Measurements from ENCODE around the gene MIER1.

MIER1 gene

DNA sequence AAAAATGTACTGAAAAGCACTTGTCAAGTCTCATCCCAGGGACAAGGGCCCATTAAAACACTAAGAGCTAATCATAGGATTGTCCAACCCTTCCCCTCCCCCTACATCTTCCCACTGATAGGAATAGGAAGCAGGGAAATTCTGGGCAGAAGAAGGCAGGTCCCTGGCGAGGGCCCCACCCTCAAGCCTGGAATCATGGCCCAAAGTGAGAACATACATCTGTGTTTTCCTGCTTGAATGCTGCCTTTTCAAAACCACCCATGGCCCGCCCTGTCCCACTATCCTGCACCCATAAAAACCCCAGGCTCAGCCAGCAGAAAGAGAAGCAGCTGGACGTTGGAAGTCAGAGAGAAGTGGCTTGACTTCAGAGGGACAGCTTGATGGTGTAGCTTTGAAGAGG lies 5.0 kb upstream of the MIER1 start:
- no peaks in the 10 kb centered on the region for H3K36me3 ChIP-seq (ENCODE audit: insufficient read depth)
- no peak overlapping the region for H3K4me3 ChIP-seq (IDR thresholded peaks at IDR 0.05; ENCODE audit: insufficient read depth, low read depth, low read length)
- no peaks in the 10 kb centered on the region for H3K27me3 ChIP-seq (ENCODE audit: insufficient read depth, low read depth)
- no peak overlapping the region for H3K27ac ChIP-seq
- H3K4me1 ChIP-seq (ENCODE audit: low read depth, poor library complexity, severe bottlenecking): peaks cover 16% of the 10 kb centered on the region
- H2AFZ ChIP-seq (ENCODE audit: low read depth): no peak overlapping the region
- TF ChIP-seq CTCF (conservative IDR thresholded peaks at IDR 0.05; ENCODE audit: low read depth, low read length): no peak
- H4K20me1 ChIP-seq (ENCODE audit: insufficient read depth): no peaks in the 10 kb centered on the region
- H3K4me2 ChIP-seq: no peak overlapping the region
- H3K9ac ChIP-seq: no peak overlapping the region
- H3K79me2 ChIP-seq (ENCODE audit: insufficient read depth, low read depth): peaks cover 18% of the 10 kb centered on the region

DNA sequence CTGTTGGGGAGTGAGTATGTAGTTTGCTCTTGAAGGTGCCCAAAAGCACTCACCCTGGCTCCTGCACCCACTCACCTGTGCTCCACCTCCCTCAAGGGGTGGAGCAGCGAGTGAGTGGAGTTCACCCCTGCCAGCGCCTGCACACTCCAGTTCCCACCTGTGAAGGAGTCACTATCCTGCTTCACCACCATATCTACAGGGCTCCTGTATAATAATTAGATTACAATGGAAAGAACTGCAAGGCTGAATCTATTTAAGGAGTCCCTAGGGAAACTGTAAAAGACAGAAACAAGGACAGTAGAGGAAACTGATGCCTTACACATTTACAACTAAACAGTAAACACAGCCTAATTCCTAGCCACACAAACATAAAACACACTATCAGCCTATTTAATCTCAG lies 4.2 kb upstream of the MIER1 start:
- Histone ChIP-seq H4K20me1 (ENCODE audit: insufficient read depth) (no peaks in the 10 kb centered on the region), H3K36me3 (ENCODE audit: insufficient read depth) (no peaks in the 10 kb centered on the region), H2AFZ (ENCODE audit: low read depth) (no peak overlapping the region), H3K4me1 (ENCODE audit: low read depth, poor library complexity, severe bottlenecking) (peaks cover 16% of the 10 kb centered on the region), H3K4me2 (no peak overlapping the region), H3K79me2 (ENCODE audit: insufficient read depth, low read depth) (peaks cover 20% of the 10 kb centered on the region), H3K27ac (no peak overlapping the region), H3K4me3 (IDR thresholded peaks at IDR 0.05; ENCODE audit: insufficient read depth, low read depth, low read length) (no peak overlapping the region), H3K9ac (no peak overlapping the region), H3K27me3 (ENCODE audit: insufficient read depth, low read depth) (no peaks in the 10 kb centered on the region)
- TF ChIP-seq CTCF (conservative IDR thresholded peaks at IDR 0.05; ENCODE audit: low read depth, low read length): no peak

GRCh38 chr1:66925558-66925910 lies 744 bp downstream of the MIER1 start:
- Histone ChIP-seq H2AFZ (ENCODE audit: low read depth) (peak overlapping the region; percentile 34; the same call in 1 of the 2 replicates), H3K27me3 (ENCODE audit: insufficient read depth, low read depth) (no peaks in the 10 kb centered on the region), H3K36me3 (ENCODE audit: insufficient read depth) (no peaks in the 10 kb centered on the region), H3K79me2 (ENCODE audit: insufficient read depth, low read depth) (peaks cover 67% of the 10 kb centered on the region), H3K27ac (peak overlapping the region; percentile 98), H3K4me3 (IDR thresholded peaks at IDR 0.05; ENCODE audit: insufficient read depth, low read depth, low read length) (peak overlapping the region; percentile 29), H4K20me1 (ENCODE audit: insufficient read depth) (no peaks in the 10 kb centered on the region), H3K9ac (peak overlapping the region; percentile 92), H3K4me2 (peak overlapping the region; percentile 89), H3K4me1 (ENCODE audit: low read depth, poor library complexity, severe bottlenecking) (peaks cover 39% of the 10 kb centered on the region)
- TF ChIP-seq CTCF (conservative IDR thresholded peaks at IDR 0.05; ENCODE audit: low read depth, low read length): no peak

DNA sequence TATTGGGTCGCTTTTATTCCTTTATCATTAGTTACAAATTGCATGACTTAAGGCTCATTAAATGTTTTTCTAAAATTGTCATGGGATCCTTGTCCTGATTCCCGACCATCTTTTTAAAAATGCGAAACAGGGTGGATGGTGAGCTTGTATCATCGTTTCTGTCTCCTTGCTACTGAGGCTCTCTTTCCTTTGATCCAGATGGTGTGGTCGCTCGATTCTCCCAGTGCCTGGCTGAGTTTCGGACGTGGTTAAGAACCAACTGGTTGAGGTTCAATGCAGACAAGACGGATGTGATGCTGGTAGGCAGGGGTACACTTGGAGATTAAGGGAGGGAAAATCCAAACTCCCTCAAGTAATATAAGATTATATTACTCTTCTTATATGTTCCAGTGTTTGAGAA lies 1.2 kb downstream of the MIER1 start:
- peaks cover 39% of the 10 kb centered on the region for H3K4me1 ChIP-seq (ENCODE audit: low read depth, poor library complexity, severe bottlenecking)
- H3K4me2 ChIP-seq: peak overlapping the region; percentile 89
- no peak overlapping the region for H2AFZ ChIP-seq (ENCODE audit: low read depth)
- H3K79me2 ChIP-seq (ENCODE audit: insufficient read depth, low read depth): peaks cover 71% of the 10 kb centered on the region
- H3K4me3 ChIP-seq (IDR thresholded peaks at IDR 0.05; ENCODE audit: insufficient read depth, low read depth, low read length): no peak overlapping the region
- H3K27me3 ChIP-seq (ENCODE audit: insufficient read depth, low read depth): no peaks in the 10 kb centered on the region
- no peaks in the 10 kb centered on the region for H3K36me3 ChIP-seq (ENCODE audit: insufficient read depth)
- TF ChIP-seq CTCF (conservative IDR thresholded peaks at IDR 0.05; ENCODE audit: low read depth, low read length): no peak
- peak overlapping the region; percentile 92 for H3K9ac ChIP-seq
- peak overlapping the region; percentile 98 for H3K27ac ChIP-seq
- H4K20me1 ChIP-seq (ENCODE audit: insufficient read depth): no peaks in the 10 kb centered on the region

Measured in KMS-11 (cell line).